Measurements from ENCODE around the gene RAB37.

DNA sequence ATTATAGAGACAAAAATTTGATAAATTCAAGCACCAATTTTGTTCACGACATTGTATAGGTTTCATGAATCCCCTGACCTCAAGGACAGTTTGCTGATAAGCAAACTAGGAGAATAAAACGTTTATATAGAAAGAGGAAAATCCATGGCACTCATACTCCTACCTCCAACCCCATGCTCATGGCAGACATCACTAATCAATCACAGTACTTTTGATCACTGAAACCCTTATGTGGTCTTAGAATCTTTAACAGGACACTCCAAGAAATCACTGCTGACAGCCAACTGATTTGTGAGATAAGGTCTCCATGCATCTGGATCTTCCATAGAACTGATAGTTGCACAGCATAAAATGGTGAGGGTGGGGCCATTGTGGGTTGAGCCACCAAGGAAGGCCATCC lies 6.7 kb downstream of the RAB37 start:
- TF ChIP-seq, protein P1, sequence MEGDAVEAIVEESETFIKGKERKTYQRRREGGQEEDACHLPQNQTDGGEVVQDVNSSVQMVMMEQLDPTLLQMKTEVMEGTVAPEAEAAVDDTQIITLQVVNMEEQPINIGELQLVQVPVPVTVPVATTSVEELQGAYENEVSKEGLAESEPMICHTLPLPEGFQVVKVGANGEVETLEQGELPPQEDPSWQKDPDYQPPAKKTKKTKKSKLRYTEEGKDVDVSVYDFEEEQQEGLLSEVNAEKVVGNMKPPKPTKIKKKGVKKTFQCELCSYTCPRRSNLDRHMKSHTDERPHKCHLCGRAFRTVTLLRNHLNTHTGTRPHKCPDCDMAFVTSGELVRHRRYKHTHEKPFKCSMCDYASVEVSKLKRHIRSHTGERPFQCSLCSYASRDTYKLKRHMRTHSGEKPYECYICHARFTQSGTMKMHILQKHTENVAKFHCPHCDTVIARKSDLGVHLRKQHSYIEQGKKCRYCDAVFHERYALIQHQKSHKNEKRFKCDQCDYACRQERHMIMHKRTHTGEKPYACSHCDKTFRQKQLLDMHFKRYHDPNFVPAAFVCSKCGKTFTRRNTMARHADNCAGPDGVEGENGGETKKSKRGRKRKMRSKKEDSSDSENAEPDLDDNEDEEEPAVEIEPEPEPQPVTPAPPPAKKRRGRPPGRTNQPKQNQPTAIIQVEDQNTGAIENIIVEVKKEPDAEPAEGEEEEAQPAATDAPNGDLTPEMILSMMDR (IDR thresholded peaks at IDR 0.05; ENCODE audit: low read depth, low read length) = no peak
- TF ChIP-seq POLR2A (IDR thresholded peaks at IDR 0.05; ENCODE audit: extremely low read depth, insufficient read length) = no peak
- TF ChIP-seq, protein P2, sequence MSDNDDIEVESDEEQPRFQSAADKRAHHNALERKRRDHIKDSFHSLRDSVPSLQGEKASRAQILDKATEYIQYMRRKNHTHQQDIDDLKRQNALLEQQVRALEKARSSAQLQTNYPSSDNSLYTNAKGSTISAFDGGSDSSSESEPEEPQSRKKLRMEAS (IDR thresholded peaks at IDR 0.05; ENCODE audit: low read depth, low read length) = no peak

Data from NB4 (cell line).